ENCODE data around the gene CCDC158.

GRCh38 chr4:76385974-76386373, 35.0 kb downstream of the CCDC158 start:
- no peak for TF ChIP-seq POLR2A (IDR thresholded peaks at IDR 0.05)
- TF ChIP-seq CTCF (IDR thresholded peaks at IDR 0.05), result no peak
- TF ChIP-seq POLR2AphosphoS5 (IDR thresholded peaks at IDR 0.05), result no peak
- TF ChIP-seq EP300 (IDR thresholded peaks at IDR 0.05; ENCODE audit: low read depth), result no peak
